D721Med (cell line): Measurements from ENCODE around the gene FOSL1.

Experiments used
- DNase-seq: peaks from one replicate; pipeline ENCODE4 v3.0.0; 2011; ENCODE audit warnings: low spot score; ENCODE audit not compliant: insufficient read length
- FAIRE-seq: peaks from 2 replicates; lab custom pipeline; 2011; peaks lifted over from hg19 to GRCh38; lab: Jason Lieb, UNC
- CTCF ChIP-seq: IDR thresholded peaks from 2 replicates; pipeline ENCODE4 v1.5.1; 2012; ENCODE audit warnings: mild to moderate bottlenecking, control low read depth; ENCODE audit not compliant: insufficient read depth; ENCODE audit errors: missing control alignments

FOSL1 gene

DNA sequence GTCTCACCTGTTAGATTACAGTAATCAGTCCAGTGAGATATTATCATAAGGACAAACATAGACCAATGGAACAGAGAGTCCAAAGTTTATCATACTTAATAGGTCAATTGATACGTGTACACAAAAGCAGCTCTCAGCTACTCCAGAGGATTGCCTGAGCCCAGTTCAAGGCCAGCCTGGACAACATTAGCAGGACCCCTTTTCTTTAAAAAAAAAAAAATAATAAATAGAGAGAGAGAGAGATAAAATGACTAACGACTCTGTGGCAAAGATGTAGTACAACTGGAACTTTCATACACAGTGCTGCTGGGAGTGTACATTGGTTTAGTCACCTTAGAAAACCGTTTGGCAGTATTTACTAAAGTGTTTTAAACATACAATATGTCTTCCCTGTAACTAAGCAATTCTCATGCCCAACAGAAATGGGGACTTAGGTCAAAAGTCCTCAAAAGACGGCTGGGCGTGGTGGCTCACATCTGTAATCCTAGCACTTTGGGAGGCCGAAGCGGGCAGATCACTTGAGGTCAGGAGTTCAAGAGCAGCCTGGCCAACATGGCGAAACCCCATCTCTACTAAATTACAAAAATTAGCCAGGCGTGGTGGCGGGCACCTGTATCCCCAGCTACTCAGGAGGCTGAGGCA, 55.8 kb downstream of the FOSL1 start:
- TF ChIP-seq CTCF, result no peak
- FAIRE-seq (no peak), DNase-seq (no peak)

GRCh38 chr11:65843811-65844210, 56.4 kb downstream of the FOSL1 start:
- DNase-seq (no peak), FAIRE-seq (no peak)
- TF ChIP-seq CTCF, result no peak

GRCh38 chr11:65842144-65842543, 58.0 kb downstream of the FOSL1 start:
- FAIRE-seq (no peak), DNase-seq (no peak)
- no peak for TF ChIP-seq CTCF
